Measurements from ENCODE around the gene EFNA3.

The EFNA3 gene

DNA sequence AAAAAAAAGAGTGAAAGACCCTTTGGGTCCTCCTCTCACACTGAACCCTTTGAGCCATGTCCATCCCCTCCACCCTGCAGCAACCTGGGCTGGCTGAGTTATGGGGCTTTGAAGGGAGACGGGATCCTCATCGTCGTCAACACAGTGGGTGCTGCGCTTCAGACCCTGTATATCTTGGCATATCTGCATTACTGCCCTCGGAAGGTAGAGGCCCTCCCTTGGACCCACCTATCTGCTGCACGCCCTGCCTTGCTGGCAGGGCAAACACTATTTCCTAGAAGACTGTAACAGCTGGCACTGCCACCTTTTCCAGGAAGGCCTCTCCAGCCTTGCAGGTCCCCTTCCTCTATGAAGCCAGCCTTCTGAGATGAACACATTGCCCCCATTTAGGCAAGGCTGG lies 58.1 kb downstream of the EFNA3 start:
- DNase-seq, result peak; percentile 21

All from eye (tissue), 1 donor.